Neural progenitor cell (in vitro differentiated cells): ENCODE measurements around the gene SNRNP25.

Source experiments
- EZH2 ChIP-seq: fragments of 200-600 bp; sonication (generic); IDR thresholded peaks from 2 replicates; pipeline ENCODE4 v1.6.1; 2017; ENCODE audit warnings: antibody characterized with exemption, mild to moderate bottlenecking, moderate library complexity
- EZH2phosphoT487 ChIP-seq: fragments of 200-600 bp; sonication (generic); IDR thresholded peaks from 2 replicates; pipeline ENCODE4 v1.6.1; 2017; ENCODE audit warnings: antibody characterized with exemption
- TF ChIP-seq, protein P1 (sequence below): fragments of 200-600 bp; sonication (generic); IDR thresholded peaks from 2 replicates; pipeline ENCODE4 v1.5.1; 2017; ENCODE audit warnings: antibody characterized with exemption, mild to moderate bottlenecking

DNA sequence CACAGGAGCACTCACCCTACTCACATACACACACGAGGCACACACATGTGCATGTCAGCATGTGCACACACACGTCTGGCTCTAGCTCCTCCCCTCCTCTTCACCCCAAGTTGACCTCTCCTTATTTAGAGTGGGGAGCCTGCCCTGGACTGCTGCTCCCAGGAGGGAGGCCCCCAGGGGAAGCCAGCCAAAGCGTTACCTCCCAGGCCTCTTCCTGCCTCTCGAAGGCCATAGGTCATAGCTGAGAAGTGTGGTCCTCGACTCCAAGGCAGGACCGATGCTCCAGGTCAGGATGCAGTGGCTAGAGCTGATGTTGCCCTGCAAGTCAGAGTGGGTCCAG, 19.0 kb upstream of the SNRNP25 start:
- TF ChIP-seq EZH2 (no peak), EZH2phosphoT487 (no peak)
- TF ChIP-seq, protein P1, sequence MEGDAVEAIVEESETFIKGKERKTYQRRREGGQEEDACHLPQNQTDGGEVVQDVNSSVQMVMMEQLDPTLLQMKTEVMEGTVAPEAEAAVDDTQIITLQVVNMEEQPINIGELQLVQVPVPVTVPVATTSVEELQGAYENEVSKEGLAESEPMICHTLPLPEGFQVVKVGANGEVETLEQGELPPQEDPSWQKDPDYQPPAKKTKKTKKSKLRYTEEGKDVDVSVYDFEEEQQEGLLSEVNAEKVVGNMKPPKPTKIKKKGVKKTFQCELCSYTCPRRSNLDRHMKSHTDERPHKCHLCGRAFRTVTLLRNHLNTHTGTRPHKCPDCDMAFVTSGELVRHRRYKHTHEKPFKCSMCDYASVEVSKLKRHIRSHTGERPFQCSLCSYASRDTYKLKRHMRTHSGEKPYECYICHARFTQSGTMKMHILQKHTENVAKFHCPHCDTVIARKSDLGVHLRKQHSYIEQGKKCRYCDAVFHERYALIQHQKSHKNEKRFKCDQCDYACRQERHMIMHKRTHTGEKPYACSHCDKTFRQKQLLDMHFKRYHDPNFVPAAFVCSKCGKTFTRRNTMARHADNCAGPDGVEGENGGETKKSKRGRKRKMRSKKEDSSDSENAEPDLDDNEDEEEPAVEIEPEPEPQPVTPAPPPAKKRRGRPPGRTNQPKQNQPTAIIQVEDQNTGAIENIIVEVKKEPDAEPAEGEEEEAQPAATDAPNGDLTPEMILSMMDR: no peak
